CD14-positive monocyte (primary cell): ENCODE data around the gene MTMR8. TPM values are rescaled to one million over a fixed set of nuclear protein-coding genes. Genes with fewer than 3 reads are reported as not detected.

Source experiments
- DNase-seq, 3 donors: peaks; one replicate each; pipeline ENCODE4 v3.0.0-alpha.2; 2011 to 2022
- H2AFZ ChIP-seq: 2 replicates; pipeline ENCODE4 v1.6.0; 2012; ENCODE audit warnings: mild to moderate bottlenecking, low read depth, low read length, inconsistent platforms; ENCODE audit not compliant: insufficient read depth, poor library complexity, severe bottlenecking
- H3K27ac ChIP-seq, 2 donors: 1 replicate in 1 of 2; 2 replicates in 1 of 2; pipeline ENCODE4 v1.5.1; 2012 to 2013; ENCODE audit warnings: low read length in 2 of 2, control low read depth in 1 of 2, inconsistent platforms in 1 of 2, low read depth in 1 of 2, mild to moderate bottlenecking in 1 of 2
- H3K27me3 ChIP-seq, 2 donors: one replicate each; pipeline versions ENCODE4 v1.6.0 to v1.6.1; 2011 to 2013; ENCODE audit warnings: low read length in 2 of 2; ENCODE audit not compliant: control insufficient read depth in 2 of 2, insufficient read depth in 2 of 2
- H3K36me3 ChIP-seq, 2 donors: replicated peaks in 1 of 2; 1 replicate in 1 of 2; 2 replicates in 1 of 2; pipeline versions ENCODE4 v1.5.1 to v1.6.1; 2012 to 2013; ENCODE audit warnings: low read length in 2 of 2, control low read depth in 1 of 2, inconsistent platforms in 1 of 2, mild to moderate bottlenecking in 1 of 2; ENCODE audit not compliant: insufficient read depth in 2 of 2, control insufficient read depth in 1 of 2
- H3K4me1 ChIP-seq, 2 donors: 1 replicate in 1 of 2; 2 replicates in 1 of 2; pipeline versions ENCODE4 v1.5.1 to v1.6.1; 2012 to 2013; ENCODE audit warnings: low read length in 2 of 2, control low read depth in 1 of 2, inconsistent platforms in 1 of 2, mild to moderate bottlenecking in 1 of 2, moderate library complexity in 1 of 2; ENCODE audit not compliant: insufficient read depth in 2 of 2, control insufficient read depth in 1 of 2
- H3K4me2 ChIP-seq: replicated peaks from 2 replicates; pipeline ENCODE3; 2012; ENCODE audit warnings: low read length, moderate library complexity, mild to moderate bottlenecking; ENCODE audit not compliant: poor library complexity, severe bottlenecking; ENCODE audit errors: extremely low read depth
- H3K4me3 ChIP-seq, 3 experiments: fragments of 200-600 bp in 1 of 3; sonication (generic) in 1 of 3; replicated peaks in 1 of 3; 1 replicate in 2 of 3; 2 replicates in 1 of 3; pipeline ENCODE4 v1.5.1; 2011 to 2013; ENCODE audit warnings: low read length in 3 of 3, mild to moderate bottlenecking in 3 of 3, control low read depth in 2 of 3, low read depth in 2 of 3, inconsistent platforms in 1 of 3, moderate library complexity in 1 of 3
- H3K79me2 ChIP-seq: 2 replicates; pipeline ENCODE4 v1.6.0; 2012; ENCODE audit warnings: mild to moderate bottlenecking, control low read depth, inconsistent platforms, low read length, moderate library complexity; ENCODE audit not compliant: insufficient read depth
- H3K9ac ChIP-seq: 2 replicates; pipeline ENCODE4 v1.6.0; 2017; ENCODE audit warnings: low read length, mild to moderate bottlenecking; ENCODE audit not compliant: insufficient read depth, poor library complexity, severe bottlenecking
- H3K9me3 ChIP-seq, 2 donors: replicated peaks in 1 of 2; 1 replicate in 1 of 2; 2 replicates in 1 of 2; pipeline versions ENCODE4 v1.5.1 to v1.6.1; 2012 to 2013; ENCODE audit warnings: low read length in 2 of 2, control low read depth in 1 of 2; ENCODE audit not compliant: control insufficient read depth in 1 of 2, insufficient read depth in 1 of 2
- H4K20me1 ChIP-seq: 2 replicates; pipeline ENCODE4 v1.6.0; 2012; ENCODE audit warnings: mild to moderate bottlenecking, low read length, control low read depth, moderate library complexity; ENCODE audit not compliant: insufficient read depth
- H3K27ac Mint-ChIP-seq, 7 donors: one replicate each; pipeline ENCODE4 v1.8.0; 2020; ENCODE audit warnings: mild to moderate bottlenecking in 7 of 7, mixed read lengths in 7 of 7, moderate library complexity in 6 of 7, inconsistent platforms in 2 of 7
- H3K27me3 Mint-ChIP-seq, 3 donors: one replicate each; pipeline ENCODE4 v1.8.0; 2021 to 2022; ENCODE audit warnings: low read depth in 3 of 3, mild to moderate bottlenecking in 3 of 3, mixed read lengths in 3 of 3, moderate library complexity in 3 of 3, inconsistent platforms in 1 of 3
- H3K36me3 Mint-ChIP-seq, 2 donors: one replicate each; pipeline ENCODE4 v1.8.0; 2020; ENCODE audit warnings: mixed read lengths in 2 of 2, inconsistent platforms in 1 of 2, mild to moderate bottlenecking in 1 of 2
- H3K4me1 Mint-ChIP-seq: one replicate; pipeline ENCODE4 v1.8.0; 2020; ENCODE audit warnings: mild to moderate bottlenecking, mixed read lengths
- H3K4me3 Mint-ChIP-seq, 2 donors: one replicate each; pipeline ENCODE4 v1.8.0; 2020; ENCODE audit warnings: mild to moderate bottlenecking in 2 of 2, mixed read lengths in 2 of 2, moderate library complexity in 1 of 2
- H3K9me3 Mint-ChIP-seq, 7 donors: one replicate each; pipeline ENCODE4 v1.8.0; 2020 to 2022; ENCODE audit warnings: mixed read lengths in 7 of 7, mild to moderate bottlenecking in 6 of 7, moderate library complexity in 6 of 7, inconsistent platforms in 2 of 7
- WGBS: methylation state at CpG from one replicate; pipeline ENCODE4 v1.1.5; 2013; ENCODE audit warnings: missing lambda C conversion rate; ENCODE audit not compliant: insufficient coverage; 5-methylcytosine and 5-hydroxymethylcytosine counted together
- intact Hi-C, 2 donors: fragments of 100-400 bp; cut with micrococcal nuclease; formaldehyde crosslinking; loops; one replicate each; pipeline versions ENCODE4 v1.15.0 to v1.15.1; 2023
- polyA plus RNA-seq, 3 donors: library from polyadenylated mRNA; depleted of rRNA in 1 of 3; unstranded in 2 of 3; stranded (reverse) in 1 of 3; fragments of 300-500 nt in 2 of 3; fragments of >200 nt in 1 of 3; fragmentation: Illumina TruSeq in 2 of 3; gene quantifications; 1 replicate in 2 of 3; 2 replicates in 1 of 3; pipeline ENCODE4 v1.2.3, GENCODE V29; 2012 to 2021
- TF ChIP-seq, protein P1 (sequence below): fragments of 200-600 bp; IDR thresholded peaks from one replicate; pipeline ENCODE4 v1.8.0; 2022; ENCODE audit warnings: antibody characterized with exemption, mild to moderate bottlenecking

MTMR8 gene
- polyA plus RNA-seq, 3 donors = 0.19 to 1.1 (median 0.51) TPM

DNA sequence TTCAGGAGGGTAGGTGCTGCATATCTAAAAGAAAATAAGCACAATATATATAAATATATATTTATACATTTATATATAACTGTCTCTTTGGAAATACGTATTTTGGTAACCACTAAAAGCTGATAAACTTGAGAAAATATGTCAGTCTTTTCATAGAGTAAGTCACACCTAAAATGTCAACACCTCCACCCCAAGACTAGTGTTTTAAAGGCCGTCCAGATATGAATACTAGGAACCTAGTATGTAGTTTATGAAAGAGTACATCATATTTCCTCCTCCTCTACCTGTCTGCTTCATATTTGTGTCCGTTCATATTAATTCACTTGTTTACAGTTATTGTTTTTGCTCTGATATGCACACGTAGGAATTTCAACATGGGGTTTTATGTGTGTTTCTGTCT is 45.2 kb downstream of the MTMR8 start:
- Mint-ChIP-seq H3K4me1 (no peaks in the 10 kb centered on the region), H3K27me3 (no peaks in the 10 kb centered on the region), H3K9me3 (peaks cover 0 to 3% (median 0%) of the 10 kb centered on the region in 7 donors), H3K36me3 (peaks cover 0 to 15% of the 10 kb centered on the region in 2 donors), H3K4me3 (no peak overlapping the region), H3K27ac (no peak overlapping the region)
- no peak overlapping the region for H3K27ac ChIP-seq
- H4K20me1 ChIP-seq = no peaks in the 10 kb centered on the region
- intact Hi-C loops = no loop called here
- TF ChIP-seq, protein P1, sequence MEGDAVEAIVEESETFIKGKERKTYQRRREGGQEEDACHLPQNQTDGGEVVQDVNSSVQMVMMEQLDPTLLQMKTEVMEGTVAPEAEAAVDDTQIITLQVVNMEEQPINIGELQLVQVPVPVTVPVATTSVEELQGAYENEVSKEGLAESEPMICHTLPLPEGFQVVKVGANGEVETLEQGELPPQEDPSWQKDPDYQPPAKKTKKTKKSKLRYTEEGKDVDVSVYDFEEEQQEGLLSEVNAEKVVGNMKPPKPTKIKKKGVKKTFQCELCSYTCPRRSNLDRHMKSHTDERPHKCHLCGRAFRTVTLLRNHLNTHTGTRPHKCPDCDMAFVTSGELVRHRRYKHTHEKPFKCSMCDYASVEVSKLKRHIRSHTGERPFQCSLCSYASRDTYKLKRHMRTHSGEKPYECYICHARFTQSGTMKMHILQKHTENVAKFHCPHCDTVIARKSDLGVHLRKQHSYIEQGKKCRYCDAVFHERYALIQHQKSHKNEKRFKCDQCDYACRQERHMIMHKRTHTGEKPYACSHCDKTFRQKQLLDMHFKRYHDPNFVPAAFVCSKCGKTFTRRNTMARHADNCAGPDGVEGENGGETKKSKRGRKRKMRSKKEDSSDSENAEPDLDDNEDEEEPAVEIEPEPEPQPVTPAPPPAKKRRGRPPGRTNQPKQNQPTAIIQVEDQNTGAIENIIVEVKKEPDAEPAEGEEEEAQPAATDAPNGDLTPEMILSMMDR = no peak
- H3K36me3 ChIP-seq = no peaks in the 10 kb centered on the region
- no peak overlapping the region for H2AFZ ChIP-seq
- H3K79me2 ChIP-seq = no peaks in the 10 kb centered on the region
- H3K4me3 ChIP-seq = no peak overlapping the region
- no peaks in the 10 kb centered on the region for H3K4me1 ChIP-seq
- DNase-seq = no peak
- WGBS = no CpG with 5 or more reads among the region's 4 CpGs
- H3K27me3 ChIP-seq = no peaks in the 10 kb centered on the region
- H3K9me3 ChIP-seq = no peaks in the 10 kb centered on the region
- no peak overlapping the region for H3K9ac ChIP-seq
- H3K4me2 ChIP-seq = no peak overlapping the region

DNA sequence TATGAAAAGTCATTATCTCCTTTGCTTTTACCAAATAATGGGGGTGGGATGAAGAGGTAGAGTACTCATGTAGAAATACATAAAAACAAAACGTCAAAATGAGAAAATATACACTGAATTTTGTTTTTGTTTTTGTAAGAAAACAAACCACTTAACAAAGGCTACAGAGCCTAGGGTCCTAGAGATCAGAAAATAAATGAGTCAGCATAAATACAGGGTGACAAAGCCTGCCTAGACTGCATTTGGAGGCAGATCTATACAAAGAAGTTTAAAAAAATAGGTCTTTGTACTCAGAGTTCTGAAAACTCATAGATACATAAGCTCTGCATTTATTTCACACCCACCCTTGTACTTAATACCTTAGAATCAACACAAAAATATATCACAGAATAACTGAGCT is 52.4 kb downstream of the MTMR8 start:
- H3K36me3 Mint-ChIP-seq = peaks cover 0 to 11% of the 10 kb centered on the region in 2 donors
- Histone ChIP-seq H3K4me2 (no peak overlapping the region), H3K79me2 (no peaks in the 10 kb centered on the region), H3K9me3 (no peaks in the 10 kb centered on the region), H3K4me3 (no peak overlapping the region), H2AFZ (no peak overlapping the region), H4K20me1 (no peaks in the 10 kb centered on the region), H3K27ac (no peak overlapping the region), H3K27me3 (no peaks in the 10 kb centered on the region), H3K36me3 (no peaks in the 10 kb centered on the region), H3K4me1 (no peaks in the 10 kb centered on the region), H3K9ac (no peak overlapping the region)
- H3K27me3 Mint-ChIP-seq = no peaks in the 10 kb centered on the region
- H3K27ac Mint-ChIP-seq = no peak overlapping the region
- no peak overlapping the region for H3K4me3 Mint-ChIP-seq
- no peaks in the 10 kb centered on the region for H3K9me3 Mint-ChIP-seq
- intact Hi-C loops = no loop called here
- TF ChIP-seq, protein P1 = no peak
- no peak for DNase-seq
- H3K4me1 Mint-ChIP-seq = no peaks in the 10 kb centered on the region
- WGBS = no CpG with 5 or more reads among the region's 1 CpG
